ENCODE results near the gene PTPRN. TPM values are rescaled to one million over a fixed set of nuclear protein-coding genes. Genes with fewer than 3 reads are reported as not detected.

PTPRN gene
- total and polyA plus RNA-seq, 2 of the 8 experiments (the other 6 are each of a cell fraction or from before 2014, with no cell fraction given), result 5.4 to 8.2 TPM

DNA sequence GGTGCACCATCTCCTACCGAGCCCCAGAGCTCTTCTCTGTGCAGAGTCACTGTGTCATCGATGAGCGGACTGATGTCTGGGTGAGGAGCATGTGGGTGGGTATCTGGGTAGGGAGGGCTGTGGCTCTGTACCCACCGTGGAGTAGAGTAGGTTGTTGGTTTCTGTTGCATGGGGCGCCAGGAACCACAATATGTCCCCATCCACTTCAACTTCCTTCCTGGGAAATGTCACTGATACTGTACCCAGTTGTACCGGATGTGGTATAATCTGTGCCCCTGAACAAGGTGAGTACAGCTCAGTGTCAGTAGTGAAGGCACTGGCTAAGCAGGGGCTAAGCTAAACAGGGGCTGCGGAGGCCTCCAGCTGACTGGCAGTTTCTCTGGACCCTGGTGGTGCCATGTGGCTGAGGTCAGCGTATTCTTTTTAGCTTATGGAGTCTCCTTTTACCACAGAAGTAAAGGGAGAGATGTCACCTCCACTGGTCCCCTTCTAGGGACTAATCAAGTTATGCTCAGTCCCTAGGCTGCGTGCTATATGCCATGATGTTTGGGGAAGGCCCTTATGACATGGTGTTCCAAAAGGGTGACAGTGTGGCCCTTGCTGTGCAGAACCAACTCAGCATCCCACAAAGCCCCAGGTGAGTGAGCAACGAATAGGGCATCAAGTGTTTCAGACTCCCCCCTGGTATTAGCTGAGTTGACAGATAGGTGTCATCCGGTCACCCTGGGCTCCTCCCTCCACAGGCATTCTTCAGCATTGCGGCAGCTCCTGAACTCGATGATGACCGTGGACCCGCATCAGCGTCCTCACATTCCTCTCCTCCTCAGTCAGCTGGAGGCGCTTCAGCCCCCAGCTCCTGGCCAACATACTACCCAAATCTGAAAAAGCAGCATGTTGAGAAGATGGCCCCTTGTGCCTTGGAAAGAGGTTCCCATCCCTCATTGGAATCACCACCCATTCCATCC lies 61.2 kb downstream of the PTPRN start (continued):
- TF ChIP-seq, protein P1, sequence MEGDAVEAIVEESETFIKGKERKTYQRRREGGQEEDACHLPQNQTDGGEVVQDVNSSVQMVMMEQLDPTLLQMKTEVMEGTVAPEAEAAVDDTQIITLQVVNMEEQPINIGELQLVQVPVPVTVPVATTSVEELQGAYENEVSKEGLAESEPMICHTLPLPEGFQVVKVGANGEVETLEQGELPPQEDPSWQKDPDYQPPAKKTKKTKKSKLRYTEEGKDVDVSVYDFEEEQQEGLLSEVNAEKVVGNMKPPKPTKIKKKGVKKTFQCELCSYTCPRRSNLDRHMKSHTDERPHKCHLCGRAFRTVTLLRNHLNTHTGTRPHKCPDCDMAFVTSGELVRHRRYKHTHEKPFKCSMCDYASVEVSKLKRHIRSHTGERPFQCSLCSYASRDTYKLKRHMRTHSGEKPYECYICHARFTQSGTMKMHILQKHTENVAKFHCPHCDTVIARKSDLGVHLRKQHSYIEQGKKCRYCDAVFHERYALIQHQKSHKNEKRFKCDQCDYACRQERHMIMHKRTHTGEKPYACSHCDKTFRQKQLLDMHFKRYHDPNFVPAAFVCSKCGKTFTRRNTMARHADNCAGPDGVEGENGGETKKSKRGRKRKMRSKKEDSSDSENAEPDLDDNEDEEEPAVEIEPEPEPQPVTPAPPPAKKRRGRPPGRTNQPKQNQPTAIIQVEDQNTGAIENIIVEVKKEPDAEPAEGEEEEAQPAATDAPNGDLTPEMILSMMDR (IDR thresholded peaks at IDR 0.05; ENCODE audit: control extremely low read depth in 1 of 3, insufficient read depth in 1 of 3, low read depth in 1 of 3, low read length in 3 of 3), result peak in 2 of 3 experiments; percentile 30 to 31; a peak in 2 of 4 replicates
- TF ChIP-seq TCF12 (IDR thresholded peaks at IDR 0.05; ENCODE audit: low read depth, low read length), result no peak
- TF ChIP-seq SP4 (IDR thresholded peaks at IDR 0.05; ENCODE audit: low read length), result no peak
- TF ChIP-seq RNF2 (IDR thresholded peaks at IDR 0.05; ENCODE audit: borderline replicate concordance, low read depth, low read length, missing control alignments, poor library complexity, severe bottlenecking), result no peak
- no peak for TF ChIP-seq CEBPB (IDR thresholded peaks at IDR 0.05; ENCODE audit: low read depth, low read length)
- TF ChIP-seq SP1 (IDR thresholded peaks at IDR 0.05; ENCODE audit: low read depth, low read length), result no peak
- no peak for TF ChIP-seq ASH2L (IDR thresholded peaks at IDR 0.05; ENCODE audit: low read length)
- TF ChIP-seq RAD21 (IDR thresholded peaks at IDR 0.05 in 1 of 2, conservative IDR thresholded peaks at IDR 0.05 in 1 of 2; ENCODE audit: low read depth in 2 of 2, low read length in 2 of 2), result peak; percentile 18 to 24; a peak in 2 of 4 replicates
- TF ChIP-seq EGR1 (IDR thresholded peaks at IDR 0.05; ENCODE audit: borderline replicate concordance, low read depth, low read length), result no peak
- no peak for TF ChIP-seq PHF8 (conservative IDR thresholded peaks at IDR 0.05; ENCODE audit: low read depth, low read length)
- TF ChIP-seq SP2 (IDR thresholded peaks at IDR 0.05; ENCODE audit: low read length), result no peak
- no peak for TF ChIP-seq CBX8 (IDR thresholded peaks at IDR 0.05; ENCODE audit: borderline replicate concordance, low read depth, low read length)
- TF ChIP-seq TEAD4 (IDR thresholded peaks at IDR 0.05; ENCODE audit: low read depth, low read length), result peak; percentile 50; the same call in 1 of the 2 replicates
- TF ChIP-seq GTF2F1 (IDR thresholded peaks at IDR 0.05; ENCODE audit: borderline replicate concordance, low read depth, low read length), result no peak
